Endodermal cell (in vitro differentiated cells): ENCODE data around the gene RTEL1. TPM values are rescaled to one million over a fixed set of nuclear protein-coding genes. Genes with fewer than 3 reads are reported as not detected.
"Not testable (repeated sequence)": the region's sequence is repeated elsewhere in the genome, so short reads cannot be mapped to it uniquely, and the experiment has no call there.

Experiments
- DNase-seq: peaks from one replicate; pipeline ENCODE4 v3.0.0-alpha.2; 2017
- H3K27ac ChIP-seq: 2 replicates; pipeline ENCODE4 v1.5.1; 2013; ENCODE audit warnings: mild to moderate bottlenecking, low read depth, low read length, moderate library complexity
- H3K27me3 ChIP-seq: 2 replicates; pipeline ENCODE4 v1.6.1; 2013; ENCODE audit warnings: mild to moderate bottlenecking, low read length, moderate library complexity; ENCODE audit not compliant: insufficient read depth, control insufficient read depth, poor library complexity, severe bottlenecking
- H3K36me3 ChIP-seq: 2 replicates; pipeline ENCODE4 v1.7.0; 2013; ENCODE audit warnings: mild to moderate bottlenecking, low read length, moderate library complexity; ENCODE audit not compliant: control insufficient read depth, insufficient read depth
- H3K4me1 ChIP-seq: one replicate; pipeline ENCODE4 v1.7.0; 2013; ENCODE audit warnings: low read length; ENCODE audit not compliant: control insufficient read depth, insufficient read depth
- H3K4me3 ChIP-seq: 2 replicates; pipeline ENCODE4 v1.5.1; 2013; ENCODE audit warnings: mild to moderate bottlenecking, low read length, moderate library complexity
- H3K9ac ChIP-seq: 2 replicates; pipeline ENCODE4 v1.6.1; 2013; ENCODE audit warnings: mild to moderate bottlenecking, low read length, moderate library complexity; ENCODE audit not compliant: poor library complexity, severe bottlenecking; ENCODE audit errors: extremely low read depth
- H3K9me3 ChIP-seq: 2 replicates; pipeline ENCODE4 v1.6.1; 2013; ENCODE audit warnings: mild to moderate bottlenecking, low read length, moderate library complexity; ENCODE audit not compliant: control insufficient read depth
- H3K27ac Mint-ChIP-seq: 2 replicates; pipeline ENCODE4 v1.8.0; 2020; ENCODE audit warnings: mixed read lengths
- H3K27me3 Mint-ChIP-seq: 2 replicates; pipeline ENCODE4 v1.8.0; 2021; ENCODE audit warnings: mild to moderate bottlenecking, mixed read lengths; ENCODE audit not compliant: insufficient read depth
- H3K36me3 Mint-ChIP-seq: 2 replicates; pipeline ENCODE4 v1.8.0; 2020; ENCODE audit warnings: low read depth, mixed read lengths
- H3K4me1 Mint-ChIP-seq: 2 replicates; pipeline ENCODE4 v1.8.0; 2020; ENCODE audit warnings: mixed read lengths
- H3K4me3 Mint-ChIP-seq: 2 replicates; pipeline ENCODE4 v1.8.0; 2020; ENCODE audit warnings: mild to moderate bottlenecking, moderate library complexity, mixed read lengths
- H3K9me3 Mint-ChIP-seq: 2 replicates; pipeline ENCODE4 v1.8.0; 2020; ENCODE audit warnings: mild to moderate bottlenecking, mixed read lengths
- WGBS, 2 experiments: methylation state at CpG; one replicate each; pipeline versions ENCODE4 v1.1.5 to v1.1.7; 2013; ENCODE audit warnings: missing lambda C conversion rate in 2 of 2, mixed read lengths in 1 of 2; ENCODE audit not compliant: insufficient coverage in 1 of 2, insufficient read length in 1 of 2; 5-methylcytosine and 5-hydroxymethylcytosine counted together
- total RNA-seq, 2 donors: library from RNA; stranded (reverse); fragmentation: NEBNext Ultra II Directional in 1 of 2; extraction: Animal tissue kit (Norgen Biotek cat#: 25700) in 1 of 2; gene quantifications; 2 replicates in 1 of 2; 3 replicates in 1 of 2; pipeline ENCODE4 v1.2.1, GENCODE V29; 2021
- TF ChIP-seq, protein P1 (sequence below): fragments of 200-600 bp; sonication (generic); conservative IDR thresholded peaks from 2 replicates; pipeline ENCODE4 v1.5.0; 2021; ENCODE audit warnings: antibody characterized with exemption, mild to moderate bottlenecking

RTEL1 gene
- total RNA-seq, 2 donors from 2014 or later, result 33.9 to 36.7 TPM

DNA sequence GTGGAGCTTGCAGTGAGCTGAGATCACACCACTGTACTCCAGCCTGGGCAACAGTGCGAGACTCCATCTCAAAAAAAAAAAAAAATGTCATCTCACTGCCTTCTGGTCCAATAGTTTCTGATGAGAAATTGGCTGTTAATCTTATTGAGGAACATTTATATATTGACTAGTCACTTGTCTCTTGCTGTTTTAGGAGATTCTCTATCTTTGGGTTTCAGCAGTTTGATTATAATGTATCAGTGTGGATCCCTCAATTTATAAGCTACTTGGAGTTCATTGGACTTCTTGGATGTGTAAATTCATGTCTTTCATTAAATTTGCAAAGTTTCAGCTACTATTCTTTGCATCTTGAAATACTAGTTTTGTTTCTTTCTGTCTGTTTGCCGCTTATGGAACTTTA is 60.9 kb downstream of the RTEL1 start:
- Histone ChIP-seq H3K27ac (no peak overlapping the region), H3K9me3 (peaks cover 16% of the 10 kb centered on the region), H3K36me3 (peaks cover 55% of the 10 kb centered on the region), H3K27me3 (no peaks in the 10 kb centered on the region), H3K4me1 (no peaks in the 10 kb centered on the region), H3K4me3 (no peak overlapping the region), H3K9ac (no peak overlapping the region)
- H3K4me3 Mint-ChIP-seq, result no peak overlapping the region
- no peak for DNase-seq
- peaks cover 67% of the 10 kb centered on the region for H3K36me3 Mint-ChIP-seq
- no peaks in the 10 kb centered on the region for H3K27me3 Mint-ChIP-seq
- WGBS, 2 experiments, result 96 to 100% methylated on average over 1 of the region's 2 CpGs
- TF ChIP-seq, protein P1, sequence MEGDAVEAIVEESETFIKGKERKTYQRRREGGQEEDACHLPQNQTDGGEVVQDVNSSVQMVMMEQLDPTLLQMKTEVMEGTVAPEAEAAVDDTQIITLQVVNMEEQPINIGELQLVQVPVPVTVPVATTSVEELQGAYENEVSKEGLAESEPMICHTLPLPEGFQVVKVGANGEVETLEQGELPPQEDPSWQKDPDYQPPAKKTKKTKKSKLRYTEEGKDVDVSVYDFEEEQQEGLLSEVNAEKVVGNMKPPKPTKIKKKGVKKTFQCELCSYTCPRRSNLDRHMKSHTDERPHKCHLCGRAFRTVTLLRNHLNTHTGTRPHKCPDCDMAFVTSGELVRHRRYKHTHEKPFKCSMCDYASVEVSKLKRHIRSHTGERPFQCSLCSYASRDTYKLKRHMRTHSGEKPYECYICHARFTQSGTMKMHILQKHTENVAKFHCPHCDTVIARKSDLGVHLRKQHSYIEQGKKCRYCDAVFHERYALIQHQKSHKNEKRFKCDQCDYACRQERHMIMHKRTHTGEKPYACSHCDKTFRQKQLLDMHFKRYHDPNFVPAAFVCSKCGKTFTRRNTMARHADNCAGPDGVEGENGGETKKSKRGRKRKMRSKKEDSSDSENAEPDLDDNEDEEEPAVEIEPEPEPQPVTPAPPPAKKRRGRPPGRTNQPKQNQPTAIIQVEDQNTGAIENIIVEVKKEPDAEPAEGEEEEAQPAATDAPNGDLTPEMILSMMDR, result no peak
- no peak overlapping the region for H3K27ac Mint-ChIP-seq
- H3K4me1 Mint-ChIP-seq, result no peaks in the 10 kb centered on the region
- H3K9me3 Mint-ChIP-seq, result peaks cover 19% of the 10 kb centered on the region

DNA sequence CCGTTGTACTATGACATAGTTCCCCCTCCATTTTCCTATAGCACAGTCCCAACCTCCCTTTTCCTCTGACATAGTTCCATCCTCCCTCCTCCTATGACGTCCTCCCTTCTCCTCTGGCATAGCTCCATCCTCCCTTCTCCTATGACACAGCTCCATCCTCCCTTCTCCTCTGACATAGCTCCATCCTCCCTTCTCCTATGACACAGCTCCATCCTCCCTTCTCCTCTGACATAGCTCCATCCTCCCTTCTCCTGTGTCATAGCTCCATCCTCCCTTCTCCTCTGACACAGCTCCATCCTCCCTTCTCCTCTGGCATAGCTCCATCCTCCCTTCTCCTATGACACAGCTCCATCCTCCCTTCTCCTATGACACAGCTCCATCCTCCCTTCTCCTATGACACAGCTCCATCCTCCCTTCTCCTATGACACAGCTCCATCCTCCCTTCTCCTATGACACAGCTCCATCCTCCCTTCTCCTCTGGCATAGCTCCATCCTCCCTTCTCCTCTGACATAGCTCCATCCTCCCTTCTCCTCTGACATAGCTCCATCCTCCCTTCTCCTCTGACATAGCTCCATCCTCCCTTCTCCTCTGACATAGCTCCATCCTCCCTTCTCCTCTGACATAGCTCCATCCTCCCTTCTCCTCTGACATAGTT is 65.0 kb downstream of the RTEL1 start:
- not testable (repeated sequence) for DNase-seq, H3K4me3 ChIP-seq, H3K9ac ChIP-seq, H3K4me1 ChIP-seq, H3K27me3 Mint-ChIP-seq, H3K4me1 Mint-ChIP-seq, H3K4me3 Mint-ChIP-seq, H3K27ac ChIP-seq, H3K27me3 ChIP-seq, H3K27ac Mint-ChIP-seq
- Histone ChIP-seq H3K9me3 (peaks cover 16% of the 10 kb centered on the region), H3K36me3 (peaks cover 51% of the 10 kb centered on the region)
- 95 to 96% methylated on average over 2 of the region's 2 CpGs for WGBS, 2 experiments
- H3K9me3 Mint-ChIP-seq, result peaks cover 18% of the 10 kb centered on the region
- H3K36me3 Mint-ChIP-seq, result peaks cover 56% of the 10 kb centered on the region

DNA sequence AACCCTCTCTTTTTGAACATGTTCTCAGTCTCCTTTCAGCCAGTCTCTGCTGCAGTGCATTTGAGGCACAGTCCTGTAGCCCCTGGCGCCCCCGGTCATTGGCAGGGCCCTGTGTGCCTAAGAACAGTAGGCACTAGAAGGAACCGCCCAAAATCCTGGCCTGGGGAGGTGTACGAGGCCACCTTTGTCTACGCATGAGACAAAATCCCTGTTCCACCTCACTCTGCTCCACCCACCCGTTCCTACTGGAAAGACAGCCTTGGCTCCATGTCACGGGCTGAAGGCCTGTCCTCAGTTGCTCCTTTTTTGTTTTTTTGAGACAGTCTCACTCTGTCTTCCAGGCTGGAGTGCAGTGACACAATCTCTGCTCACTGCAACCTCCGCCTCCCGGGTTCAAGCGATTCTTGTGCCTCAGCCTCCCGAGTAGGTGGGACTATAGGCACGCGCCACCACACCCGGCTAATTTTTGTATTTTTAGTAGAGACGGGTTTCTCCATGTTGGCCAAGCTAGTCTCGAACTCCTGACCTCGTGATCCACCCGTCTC is 72.1 kb downstream of the RTEL1 start:
- H3K4me1 ChIP-seq, H3K4me1 Mint-ChIP-seq, H3K9me3 Mint-ChIP-seq, H3K4me3 Mint-ChIP-seq, H3K9me3 ChIP-seq, H3K9ac ChIP-seq, H3K27ac ChIP-seq, H3K4me3 ChIP-seq, H3K27me3 Mint-ChIP-seq, H3K27me3 ChIP-seq, DNase-seq, H3K27ac Mint-ChIP-seq: not testable (repeated sequence)
- H3K36me3 ChIP-seq, result peaks cover 50% of the 10 kb centered on the region
- WGBS, 2 experiments, result 93 to 97% methylated on average over 18 of the region's 18 CpGs
- peaks cover 36% of the 10 kb centered on the region for H3K36me3 Mint-ChIP-seq

DNA sequence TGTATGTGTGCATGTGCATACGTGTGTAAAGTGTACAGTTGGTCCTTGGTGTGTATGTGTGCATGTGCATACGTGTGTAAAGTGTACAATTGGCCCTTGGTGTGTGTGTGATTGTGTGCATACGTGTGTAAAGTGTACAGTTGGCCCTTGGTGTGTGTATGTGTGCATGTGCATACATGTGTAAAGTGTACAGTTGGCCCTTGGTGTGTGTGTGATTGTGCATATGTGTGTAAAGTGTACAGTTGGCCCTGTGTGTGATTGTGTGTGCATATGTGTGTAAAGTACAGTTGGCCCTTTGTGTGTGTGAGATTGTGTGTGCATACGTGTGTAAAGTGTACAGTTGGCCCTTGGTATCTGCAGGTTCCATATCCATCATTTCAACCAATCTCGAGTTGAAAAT is 73.3 kb downstream of the RTEL1 start:
- no peaks in the 10 kb centered on the region for H3K4me1 ChIP-seq
- no peak overlapping the region for H3K4me3 ChIP-seq
- no peak overlapping the region for H3K27ac ChIP-seq
- no peaks in the 10 kb centered on the region for H3K9me3 Mint-ChIP-seq
- no peaks in the 10 kb centered on the region for H3K4me1 Mint-ChIP-seq
- no peaks in the 10 kb centered on the region for H3K27me3 Mint-ChIP-seq
- 86 to 100% methylated on average over 1 to 3 of the region's 5 CpGs for WGBS, 2 experiments
- H3K27me3 ChIP-seq, result no peaks in the 10 kb centered on the region
- peaks cover 46% of the 10 kb centered on the region for H3K36me3 ChIP-seq
- H3K9ac ChIP-seq, result no peak overlapping the region
- H3K36me3 Mint-ChIP-seq, result peaks cover 35% of the 10 kb centered on the region
- H3K9me3 ChIP-seq, result no peaks in the 10 kb centered on the region
- H3K4me3 Mint-ChIP-seq, result no peak overlapping the region
- DNase-seq, result no peak
- TF ChIP-seq, protein P1, result no peak
- H3K27ac Mint-ChIP-seq, result no peak overlapping the region
